ENCODE results near the gene CLOCK. TPM values are rescaled to one million over a fixed set of nuclear protein-coding genes. Genes with fewer than 3 reads are reported as not detected.

CLOCK gene
- total RNA-seq, 1 experiment from 2014 or later, result 24.9 TPM

DNA sequence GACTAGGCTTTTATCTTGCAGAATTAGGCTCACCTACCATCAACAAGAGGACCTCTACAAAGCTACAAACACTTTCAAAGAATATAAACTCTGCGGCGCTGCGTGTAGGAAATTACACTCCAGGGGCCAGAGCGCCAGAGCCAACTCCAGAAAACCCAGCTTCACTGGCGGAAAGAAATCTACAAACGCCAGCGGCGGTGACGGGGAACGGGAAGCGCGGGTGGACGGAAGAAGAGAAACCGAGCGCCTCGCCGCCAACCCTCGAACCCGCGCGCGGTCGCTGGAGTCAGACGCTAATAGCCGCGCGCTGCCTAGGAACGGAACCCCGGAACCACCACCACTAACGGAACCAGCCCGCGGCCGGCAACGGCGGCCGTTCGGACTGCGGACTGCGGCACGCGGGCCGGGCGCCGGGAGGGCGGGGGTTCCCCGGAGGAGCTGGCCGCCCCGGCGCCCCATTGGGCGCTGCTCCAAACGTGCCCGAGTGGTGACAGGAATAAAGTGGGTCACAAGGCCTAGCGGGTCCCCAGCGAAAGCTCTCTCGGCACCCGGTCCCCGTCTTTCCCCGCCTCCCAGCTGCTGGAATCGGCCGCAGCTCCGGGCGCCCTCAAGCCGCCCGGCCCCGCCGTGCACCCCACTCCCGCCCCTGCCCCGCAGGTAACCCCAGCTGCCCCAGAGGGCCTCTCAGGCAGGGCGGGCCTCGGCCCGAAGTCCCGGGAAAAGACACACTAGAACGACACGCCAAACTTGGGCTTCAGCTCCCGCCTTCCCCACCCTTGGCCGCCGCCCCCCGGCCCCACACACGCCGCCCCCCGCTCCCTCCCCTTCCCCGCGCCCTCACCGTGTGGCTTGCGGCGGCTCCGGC lies 836 bp downstream of the CLOCK start:
- H3K27ac ChIP-seq (ENCODE audit: low read length), result peak overlapping the region; percentile 86
- ATAC-seq (peak; percentile 80), DNase-seq (ENCODE audit: low read depth, low spot score) (no peak)
- peaks cover 20% of the 10 kb centered on the region for H3K4me1 ChIP-seq (ENCODE audit: control insufficient read depth, insufficient read depth, low read length)
- peak overlapping the region; percentile 80 to 84 for H3K4me3 ChIP-seq (ENCODE audit: low read depth in 2 of 2, low read length in 2 of 2)
- no peaks in the 10 kb centered on the region for H3K9me3 ChIP-seq (ENCODE audit: control insufficient read depth, insufficient read depth, low read depth, low read length)
- peaks cover 4% of the 10 kb centered on the region; the same call in 1 of the 2 replicates for H3K36me3 ChIP-seq (ENCODE audit: control insufficient read depth, insufficient read depth, low read length)
- ChIA-PET POLR2A (interaction anchor here (0.6 kb wide), 3 partner anchors 90 to 922 kb away, joined by 3 to 6 read pairs (median 4); no protein-coding TSS in a partner anchor), CTCF (interaction anchor here (0.6 to 0.7 kb wide), 3 partner anchors 83 to 890 kb away, joined by 3 to 4 read pairs (median 3); partner anchors contain the start of gene PAICS)
- H3K27me3 ChIP-seq (ENCODE audit: control insufficient read depth, insufficient read depth, low read length), result no peaks in the 10 kb centered on the region
- TF ChIP-seq POLR2AphosphoS5 (IDR thresholded peaks at IDR 0.05; ENCODE audit: low read depth, low read length) (0 out of 2 replicates have a peak, but pooled peaks have one; percentile 17), SIN3A (IDR thresholded peaks at IDR 0.05; ENCODE audit: borderline replicate concordance, insufficient read depth, low read depth, low read length) (no peak; the same call in 1 of the 2 replicates), TCF7L2 (IDR thresholded peaks at IDR 0.05; ENCODE audit: low read depth, low read length) (0 out of 2 replicates have a peak, but pooled peaks have one; percentile 19)
- BruUV-seq (replicated peaks), result no TSS peak
- intact Hi-C loops (cut with micrococcal nuclease; ENCODE audit: unreplicated experiment), result no loop called here
- in situ Hi-C loops (cut with HindIII; ENCODE audit: low pct_unique_long_range_greater_than_20kb, low sequenced_read_pairs), result no loop called here

DNA sequence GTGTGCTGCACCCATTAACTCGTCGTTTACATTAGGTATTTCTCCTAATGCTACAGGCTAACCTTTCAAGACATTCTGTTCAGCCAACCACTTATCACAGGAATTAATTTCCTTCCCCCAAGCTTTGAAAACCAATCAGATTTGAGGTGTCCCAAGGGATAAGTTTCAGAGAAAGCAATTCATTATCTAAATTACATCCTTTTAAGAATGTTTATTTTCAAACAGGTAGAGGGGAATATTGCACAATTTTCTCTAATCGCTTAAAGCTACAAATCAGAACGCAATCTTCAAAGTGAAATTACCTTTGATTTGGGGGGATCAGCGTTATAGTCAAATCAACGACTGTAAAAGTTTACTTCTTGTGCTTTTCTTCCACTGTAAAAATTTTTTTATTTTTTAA lies 1.6 kb downstream of the CLOCK start:
- TSS peak; percentile 60 for BruUV-seq (replicated peaks)
- ATAC-seq, result no peak
- TF ChIP-seq, protein P1, sequence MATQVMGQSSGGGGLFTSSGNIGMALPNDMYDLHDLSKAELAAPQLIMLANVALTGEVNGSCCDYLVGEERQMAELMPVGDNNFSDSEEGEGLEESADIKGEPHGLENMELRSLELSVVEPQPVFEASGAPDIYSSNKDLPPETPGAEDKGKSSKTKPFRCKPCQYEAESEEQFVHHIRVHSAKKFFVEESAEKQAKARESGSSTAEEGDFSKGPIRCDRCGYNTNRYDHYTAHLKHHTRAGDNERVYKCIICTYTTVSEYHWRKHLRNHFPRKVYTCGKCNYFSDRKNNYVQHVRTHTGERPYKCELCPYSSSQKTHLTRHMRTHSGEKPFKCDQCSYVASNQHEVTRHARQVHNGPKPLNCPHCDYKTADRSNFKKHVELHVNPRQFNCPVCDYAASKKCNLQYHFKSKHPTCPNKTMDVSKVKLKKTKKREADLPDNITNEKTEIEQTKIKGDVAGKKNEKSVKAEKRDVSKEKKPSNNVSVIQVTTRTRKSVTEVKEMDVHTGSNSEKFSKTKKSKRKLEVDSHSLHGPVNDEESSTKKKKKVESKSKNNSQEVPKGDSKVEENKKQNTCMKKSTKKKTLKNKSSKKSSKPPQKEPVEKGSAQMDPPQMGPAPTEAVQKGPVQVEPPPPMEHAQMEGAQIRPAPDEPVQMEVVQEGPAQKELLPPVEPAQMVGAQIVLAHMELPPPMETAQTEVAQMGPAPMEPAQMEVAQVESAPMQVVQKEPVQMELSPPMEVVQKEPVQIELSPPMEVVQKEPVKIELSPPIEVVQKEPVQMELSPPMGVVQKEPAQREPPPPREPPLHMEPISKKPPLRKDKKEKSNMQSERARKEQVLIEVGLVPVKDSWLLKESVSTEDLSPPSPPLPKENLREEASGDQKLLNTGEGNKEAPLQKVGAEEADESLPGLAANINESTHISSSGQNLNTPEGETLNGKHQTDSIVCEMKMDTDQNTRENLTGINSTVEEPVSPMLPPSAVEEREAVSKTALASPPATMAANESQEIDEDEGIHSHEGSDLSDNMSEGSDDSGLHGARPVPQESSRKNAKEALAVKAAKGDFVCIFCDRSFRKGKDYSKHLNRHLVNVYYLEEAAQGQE (IDR thresholded peaks at IDR 0.05; ENCODE audit: insufficient read depth in 1 of 2, low read depth in 2 of 2, low read length in 1 of 2), result no peak
- TF ChIP-seq POLR2AphosphoS5 (IDR thresholded peaks at IDR 0.05; ENCODE audit: low read depth, low read length) (no peak), TCF7L2 (IDR thresholded peaks at IDR 0.05; ENCODE audit: low read depth, low read length) (no peak), SIN3A (IDR thresholded peaks at IDR 0.05; ENCODE audit: borderline replicate concordance, insufficient read depth, low read depth, low read length) (no peak)
- TF ChIP-seq, protein P2, sequence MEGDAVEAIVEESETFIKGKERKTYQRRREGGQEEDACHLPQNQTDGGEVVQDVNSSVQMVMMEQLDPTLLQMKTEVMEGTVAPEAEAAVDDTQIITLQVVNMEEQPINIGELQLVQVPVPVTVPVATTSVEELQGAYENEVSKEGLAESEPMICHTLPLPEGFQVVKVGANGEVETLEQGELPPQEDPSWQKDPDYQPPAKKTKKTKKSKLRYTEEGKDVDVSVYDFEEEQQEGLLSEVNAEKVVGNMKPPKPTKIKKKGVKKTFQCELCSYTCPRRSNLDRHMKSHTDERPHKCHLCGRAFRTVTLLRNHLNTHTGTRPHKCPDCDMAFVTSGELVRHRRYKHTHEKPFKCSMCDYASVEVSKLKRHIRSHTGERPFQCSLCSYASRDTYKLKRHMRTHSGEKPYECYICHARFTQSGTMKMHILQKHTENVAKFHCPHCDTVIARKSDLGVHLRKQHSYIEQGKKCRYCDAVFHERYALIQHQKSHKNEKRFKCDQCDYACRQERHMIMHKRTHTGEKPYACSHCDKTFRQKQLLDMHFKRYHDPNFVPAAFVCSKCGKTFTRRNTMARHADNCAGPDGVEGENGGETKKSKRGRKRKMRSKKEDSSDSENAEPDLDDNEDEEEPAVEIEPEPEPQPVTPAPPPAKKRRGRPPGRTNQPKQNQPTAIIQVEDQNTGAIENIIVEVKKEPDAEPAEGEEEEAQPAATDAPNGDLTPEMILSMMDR (IDR thresholded peaks at IDR 0.05), result no peak
- intact Hi-C loops (cut with micrococcal nuclease; ENCODE audit: unreplicated experiment), result no loop called here
- Histone ChIP-seq H3K27me3 (ENCODE audit: control insufficient read depth, insufficient read depth, low read length) (no peaks in the 10 kb centered on the region), H3K4me1 (ENCODE audit: control insufficient read depth, insufficient read depth, low read length) (peaks cover 20% of the 10 kb centered on the region), H3K36me3 (ENCODE audit: control insufficient read depth, insufficient read depth, low read length) (peaks cover 4% of the 10 kb centered on the region; the same call in 1 of the 2 replicates), H3K4me3 (ENCODE audit: low read depth in 2 of 2, low read length in 2 of 2) (peak overlapping the region; percentile 80 to 84), H3K27ac (ENCODE audit: low read length) (peak overlapping the region; percentile 86), H3K9me3 (ENCODE audit: control insufficient read depth, insufficient read depth, low read depth, low read length) (no peaks in the 10 kb centered on the region)
- no peak for DNase-seq (ENCODE audit: low read depth, low spot score)
- in situ Hi-C loops (cut with HindIII; ENCODE audit: low pct_unique_long_range_greater_than_20kb, low sequenced_read_pairs), result no loop called here
- POLR2A ChIA-PET, result interaction anchor here (0.6 kb wide), 2 partner anchors 90 to 921 kb away, joined by 4 to 6 read pairs; no protein-coding TSS in a partner anchor
- CTCF ChIA-PET, result interaction anchor here (0.6 kb wide), 1 partner anchor 84 kb away, joined by 3 read pairs; no protein-coding TSS in a partner anchor

Measured in Panc1 (cell line).